NCI-H187 treated with DMSO at 0.1 percent for 48 hours (cell line): ENCODE results near the gene ERC2.

ENCODE experiments used
- DNase-seq: peaks from one replicate; lab custom pipeline; 2025; lab: John Stamatoyannopoulos, UW

ERC2 gene

DNA sequence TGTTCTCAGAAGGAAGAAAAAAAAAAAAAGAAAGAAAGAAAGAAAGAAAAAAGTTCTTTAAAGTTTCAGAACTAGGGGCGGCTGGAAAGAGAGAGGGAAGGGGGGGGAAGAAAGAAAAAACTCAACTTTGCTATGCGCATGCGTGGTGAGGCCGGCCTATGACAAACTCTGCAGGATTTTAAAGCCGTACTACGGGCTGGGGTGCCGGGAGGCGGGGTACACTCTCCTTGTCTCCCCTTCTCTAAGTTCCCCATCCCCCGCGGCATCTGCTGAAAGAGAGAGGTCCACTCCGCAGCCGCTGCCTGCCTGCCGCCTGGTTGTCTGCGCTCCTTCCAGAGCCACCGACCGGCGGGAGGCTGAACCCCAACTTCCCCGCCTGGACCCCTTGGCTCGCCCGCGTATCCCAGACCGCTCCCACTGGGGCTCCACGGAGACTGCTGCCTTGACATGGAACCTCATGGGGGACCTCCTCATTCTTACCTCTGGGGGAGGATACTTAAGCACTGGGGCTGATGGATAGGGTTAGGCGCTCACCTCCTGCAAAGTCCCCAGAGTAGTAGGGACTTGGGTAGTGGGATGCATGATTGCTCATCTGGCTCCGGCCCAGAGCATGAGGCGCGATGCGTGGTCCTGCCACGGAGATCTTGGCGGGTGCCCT is 979.7 kb downstream of the ERC2 start:
- DNase-seq, result no peak

DNA sequence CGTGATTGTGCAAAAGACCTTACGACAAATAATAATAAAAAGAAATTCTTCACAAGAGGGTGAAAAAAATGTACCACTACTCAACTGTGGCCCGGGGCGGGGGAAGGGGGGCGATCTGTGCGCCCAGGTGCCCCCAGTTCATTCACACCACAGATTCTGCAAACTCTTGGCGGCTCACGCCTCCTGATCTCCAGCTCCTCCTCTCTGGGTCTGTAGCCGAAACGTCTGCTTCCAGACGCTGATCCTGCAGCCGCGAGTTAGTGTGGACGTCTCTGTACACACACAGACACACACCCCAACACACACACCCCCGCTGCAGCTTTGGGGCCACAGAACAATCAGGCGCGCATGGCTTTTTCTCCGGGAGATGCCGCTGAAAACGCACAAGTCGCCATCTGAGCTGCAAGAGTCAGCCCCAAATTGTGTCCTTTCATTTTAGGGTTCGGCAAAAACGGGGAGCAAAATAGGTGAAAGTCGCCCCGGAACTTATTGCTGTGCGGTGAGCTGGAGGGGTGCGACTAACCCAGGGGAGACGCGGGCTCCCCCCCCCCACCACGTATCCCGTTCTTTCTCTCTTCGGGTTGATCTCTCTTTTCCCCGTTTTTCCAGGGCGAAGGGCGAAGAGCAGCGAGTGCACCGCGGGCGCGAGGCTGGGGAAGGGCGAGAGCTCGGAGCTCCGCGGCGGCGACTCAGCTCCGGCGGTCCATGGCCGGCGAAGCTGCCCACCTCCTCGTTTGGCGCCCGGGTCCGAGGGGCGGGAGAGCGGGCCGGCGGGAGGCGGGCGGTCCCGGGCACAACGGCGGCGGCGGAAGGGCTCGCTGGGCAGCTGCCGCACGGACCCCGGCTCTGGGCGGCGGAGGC is 980.7 kb downstream of the ERC2 start:
- DNase-seq, result no peak

DNA sequence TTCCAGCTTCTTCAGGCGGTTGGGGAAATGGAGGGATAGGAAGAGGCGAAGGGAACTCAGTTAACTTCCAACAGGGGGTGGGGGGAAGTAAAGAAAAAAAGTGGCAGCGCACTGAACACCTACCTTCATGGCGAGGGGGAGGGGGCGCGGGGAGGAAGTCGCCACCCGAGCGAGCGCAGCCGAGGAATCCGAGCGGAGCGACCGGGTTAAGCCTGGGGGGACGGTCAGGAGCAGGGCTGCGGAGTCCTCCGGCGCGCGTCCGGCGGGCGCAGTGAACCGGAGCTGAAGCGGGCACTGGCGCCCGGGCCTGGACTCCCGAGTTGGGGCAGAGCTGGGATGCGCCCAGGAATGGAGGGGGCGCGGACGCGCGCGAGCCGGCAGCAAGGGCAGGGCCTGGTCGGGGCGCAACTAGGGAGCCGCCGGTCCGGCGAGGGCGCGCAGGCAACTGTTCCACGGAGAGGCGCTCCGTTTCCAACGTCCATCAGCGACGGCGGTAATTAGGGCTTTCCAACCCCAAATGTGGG is 981.3 kb downstream of the ERC2 start, which contains the start of gene WNT5A:
Gene WNT5A (minus strand): TSS at position 450 of the 524 bp plus-strand sequence. CDS start 321 bp downstream, at position 129.
- DNase-seq, result no peak

DNA sequence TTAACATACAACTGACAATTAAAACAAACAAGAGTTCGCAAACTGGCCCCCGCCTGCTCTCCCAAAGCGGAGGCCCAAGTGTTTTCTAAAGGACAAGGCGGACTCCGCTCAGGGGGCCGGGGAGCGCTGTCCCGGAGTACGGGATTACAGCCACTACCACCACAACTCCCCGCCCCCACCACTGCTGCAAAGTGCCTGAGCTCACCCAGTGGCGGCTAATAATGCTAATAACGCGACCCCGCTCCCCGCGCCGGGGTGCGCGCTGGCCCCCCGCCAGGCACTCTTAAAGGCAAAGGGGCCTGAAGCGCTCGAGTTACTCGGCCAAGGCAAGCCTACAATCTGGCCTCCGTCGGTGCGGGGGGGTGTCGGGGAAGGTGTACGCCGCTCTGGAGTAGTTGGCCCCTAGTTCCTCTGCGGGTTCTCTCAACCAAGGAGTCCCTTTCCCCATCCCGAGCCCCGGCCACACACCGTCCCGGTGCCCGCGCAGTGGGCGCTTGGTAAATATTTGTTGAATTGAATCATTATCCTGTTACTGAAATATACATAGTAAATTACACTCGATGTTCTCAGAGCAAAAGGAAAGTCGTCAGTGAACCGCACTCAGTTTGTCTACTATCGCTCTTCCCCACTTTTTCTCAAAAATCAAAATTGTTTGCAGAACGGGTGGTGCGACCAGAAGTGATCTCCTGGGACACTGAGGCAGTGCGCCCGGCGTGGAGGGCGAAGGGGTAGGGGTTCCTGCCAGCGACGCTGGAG is 982.0 kb downstream of the ERC2 start:
- no peak for DNase-seq

DNA sequence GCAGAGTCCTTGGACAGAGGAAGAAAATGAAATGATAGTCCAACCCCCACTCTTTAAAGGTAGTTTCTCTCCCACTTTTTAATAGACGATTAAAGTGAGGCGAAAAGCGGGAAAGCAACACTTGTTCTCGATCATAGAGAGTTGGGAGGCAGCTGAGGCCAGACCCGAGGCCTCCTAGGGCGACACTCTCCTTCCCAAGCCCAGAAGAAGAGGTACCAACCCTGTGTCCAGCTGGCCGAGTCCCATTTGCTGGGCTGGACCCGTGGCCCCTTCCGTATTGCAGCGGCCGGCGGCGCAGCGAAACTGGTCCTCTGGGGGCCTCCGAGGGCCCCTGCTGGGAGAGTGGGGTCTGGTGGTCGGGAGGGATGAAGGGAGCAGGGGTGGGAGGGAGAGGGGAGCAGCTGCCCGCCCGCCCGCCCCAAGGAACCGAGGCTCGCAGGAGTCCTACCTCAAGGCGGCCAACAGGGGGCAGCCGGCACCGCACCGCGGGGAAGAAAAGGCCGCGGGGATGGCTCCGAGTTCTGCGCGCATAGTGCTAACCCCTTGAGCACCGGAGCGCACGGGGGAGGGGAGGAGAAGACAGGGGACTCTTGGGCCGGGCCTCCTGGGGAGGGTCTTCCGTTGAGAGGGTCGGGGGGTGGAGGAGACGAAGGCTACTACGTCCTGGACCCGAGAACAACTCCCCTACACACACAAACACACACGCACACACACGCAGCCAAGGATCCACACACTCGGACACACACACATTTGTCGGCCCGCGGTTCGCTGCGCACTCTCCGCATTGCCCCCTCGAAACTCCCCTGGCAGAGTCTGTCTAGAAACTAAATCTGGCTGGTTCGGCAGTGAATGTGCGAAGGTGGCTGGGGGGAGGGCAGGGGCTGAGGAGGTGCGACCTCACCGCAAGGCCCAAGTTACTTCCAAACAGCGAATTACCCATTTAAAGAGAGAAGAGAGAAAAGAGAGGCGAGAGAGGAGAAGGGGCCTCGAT is 983.2 kb downstream of the ERC2 start:
- DNase-seq, result no peak

DNA sequence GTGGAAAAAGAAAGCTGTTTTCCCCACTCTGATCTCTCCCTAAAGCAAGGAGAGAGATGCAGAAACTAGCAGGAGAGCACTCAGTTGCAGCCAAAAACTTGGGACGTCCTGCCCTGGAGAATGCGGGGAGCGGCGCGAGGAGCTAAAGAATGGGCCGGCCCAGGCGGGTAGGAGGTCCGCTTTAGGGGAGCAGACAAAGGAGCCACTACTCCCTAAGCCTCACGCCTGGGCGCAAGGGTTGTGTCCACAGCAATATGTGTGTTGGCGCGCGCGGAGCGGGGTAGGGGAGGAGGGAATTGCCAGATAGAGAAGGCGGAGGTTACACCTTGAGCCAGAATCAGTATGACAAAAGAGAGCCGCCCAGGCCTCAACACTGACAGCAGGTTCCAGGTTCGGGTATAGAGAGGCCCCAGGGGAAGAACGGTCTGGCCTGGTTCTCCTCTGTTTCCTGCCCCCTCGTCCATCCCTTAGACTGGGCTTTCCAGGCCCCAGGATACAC is 984.0 kb downstream of the ERC2 start:
- DNase-seq, result no peak

DNA sequence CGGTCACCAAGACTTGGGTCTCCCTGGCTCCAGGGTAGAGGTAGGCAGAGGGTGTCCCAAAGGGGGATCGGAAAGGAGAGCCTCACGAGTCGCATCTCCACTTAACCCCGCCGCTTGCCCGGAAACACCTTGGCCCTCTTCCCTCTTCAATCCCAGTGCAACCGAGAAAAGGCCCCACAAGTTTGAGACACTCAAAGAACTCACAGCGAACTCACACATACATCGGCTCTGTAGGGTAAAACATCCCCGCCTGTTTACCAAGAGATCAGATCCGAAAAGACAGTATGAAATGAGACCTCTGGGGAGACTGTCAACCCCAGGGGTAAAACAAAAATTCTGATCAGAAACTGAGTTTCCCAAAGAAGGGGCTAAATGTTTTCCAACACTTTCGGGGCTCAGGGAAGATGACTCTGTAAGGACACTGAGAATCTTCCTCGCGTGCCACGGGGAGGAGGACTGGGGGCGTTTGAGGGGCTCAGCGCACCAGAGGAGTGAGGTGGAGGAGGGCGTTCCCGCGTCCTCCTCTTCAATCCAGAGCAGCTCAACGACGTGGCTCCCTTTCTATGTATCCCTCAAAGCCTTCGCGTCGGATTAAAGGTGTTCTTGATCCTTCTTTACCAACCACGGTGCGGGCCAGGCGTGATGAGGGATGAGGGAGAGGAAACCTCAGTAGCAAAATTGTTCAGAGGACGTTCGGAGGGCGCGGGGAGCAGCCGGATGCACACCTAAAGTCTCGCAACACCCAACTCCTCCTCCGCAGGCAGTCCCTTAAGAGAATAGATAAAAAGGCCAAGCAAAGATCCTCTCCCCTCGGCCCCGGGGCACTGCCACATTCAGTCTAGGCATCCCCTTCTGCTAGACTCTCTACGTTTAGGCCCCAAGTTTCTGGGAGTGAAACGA is 984.8 kb downstream of the ERC2 start:
- no peak for DNase-seq

DNA sequence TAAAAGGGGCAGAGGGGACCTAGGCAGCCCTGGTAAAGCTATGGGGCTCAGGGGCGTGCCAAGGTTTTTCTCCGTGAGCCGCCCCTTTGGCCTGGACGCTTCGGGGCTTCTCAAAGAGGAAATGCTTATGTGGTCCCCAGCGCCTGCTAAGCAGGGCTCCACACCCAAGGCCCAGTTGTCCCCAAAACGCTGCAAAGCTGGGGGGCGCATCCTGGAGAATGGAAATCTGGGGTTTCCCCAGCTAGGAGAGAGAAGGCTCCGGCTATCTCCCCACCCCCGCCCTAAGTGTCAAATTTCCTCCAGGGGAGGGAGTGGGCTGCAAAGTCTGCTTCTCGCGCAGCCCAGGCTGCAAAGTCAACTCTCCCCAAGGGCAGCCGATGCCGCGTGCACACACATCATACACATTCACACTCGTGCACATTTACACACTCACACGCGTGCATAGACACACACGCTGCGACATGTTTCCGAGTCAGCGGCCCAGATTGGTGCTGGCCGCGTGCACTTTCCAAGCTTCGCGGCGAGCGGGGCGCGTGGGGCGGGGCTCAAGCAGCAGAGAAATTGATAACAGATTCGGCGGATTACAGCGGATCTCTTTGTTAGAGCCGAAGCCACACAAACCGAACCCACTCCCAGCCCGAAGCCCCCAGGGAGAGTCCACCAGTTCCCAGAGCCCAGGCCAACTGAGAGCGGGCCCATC is 985.6 kb downstream of the ERC2 start:
- no peak for DNase-seq

DNA sequence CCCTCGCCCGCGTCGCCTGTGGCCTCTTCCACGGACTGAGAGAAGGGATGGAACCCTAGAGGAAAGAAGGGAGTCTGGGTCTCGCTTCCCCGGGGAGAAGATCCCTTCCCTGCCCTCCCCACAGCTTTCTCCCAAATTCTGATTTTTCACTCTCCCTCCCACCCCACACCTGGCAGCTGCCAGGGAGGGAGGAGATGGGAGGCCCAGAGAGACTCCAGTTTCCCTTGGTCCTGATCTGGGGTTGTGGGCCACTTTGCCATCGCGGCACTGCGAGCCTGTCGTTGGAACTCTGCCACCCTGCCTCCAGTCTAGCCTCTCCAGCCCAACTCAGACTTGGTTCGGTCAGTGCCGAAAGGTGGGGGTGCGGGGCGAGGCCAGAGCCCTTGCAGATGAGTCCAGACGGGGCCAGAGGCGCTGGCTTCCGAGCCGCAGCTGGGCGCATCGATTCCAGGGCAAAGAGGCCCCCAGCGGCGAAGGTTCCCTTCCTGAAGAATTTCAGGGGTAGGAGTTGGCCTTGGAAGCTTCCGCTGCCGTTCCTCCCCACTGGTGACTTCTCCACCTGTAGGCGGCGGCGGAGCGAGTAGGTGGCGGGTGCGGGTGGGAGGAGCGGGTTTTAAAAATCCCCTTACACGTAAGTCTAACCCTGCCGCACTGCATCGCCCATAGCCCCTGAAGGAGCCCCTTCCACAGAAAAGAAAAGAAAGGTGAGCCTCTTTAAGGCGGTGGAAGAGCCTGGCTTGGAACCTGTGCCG is 986.3 kb downstream of the ERC2 start:
- no peak for DNase-seq

DNA sequence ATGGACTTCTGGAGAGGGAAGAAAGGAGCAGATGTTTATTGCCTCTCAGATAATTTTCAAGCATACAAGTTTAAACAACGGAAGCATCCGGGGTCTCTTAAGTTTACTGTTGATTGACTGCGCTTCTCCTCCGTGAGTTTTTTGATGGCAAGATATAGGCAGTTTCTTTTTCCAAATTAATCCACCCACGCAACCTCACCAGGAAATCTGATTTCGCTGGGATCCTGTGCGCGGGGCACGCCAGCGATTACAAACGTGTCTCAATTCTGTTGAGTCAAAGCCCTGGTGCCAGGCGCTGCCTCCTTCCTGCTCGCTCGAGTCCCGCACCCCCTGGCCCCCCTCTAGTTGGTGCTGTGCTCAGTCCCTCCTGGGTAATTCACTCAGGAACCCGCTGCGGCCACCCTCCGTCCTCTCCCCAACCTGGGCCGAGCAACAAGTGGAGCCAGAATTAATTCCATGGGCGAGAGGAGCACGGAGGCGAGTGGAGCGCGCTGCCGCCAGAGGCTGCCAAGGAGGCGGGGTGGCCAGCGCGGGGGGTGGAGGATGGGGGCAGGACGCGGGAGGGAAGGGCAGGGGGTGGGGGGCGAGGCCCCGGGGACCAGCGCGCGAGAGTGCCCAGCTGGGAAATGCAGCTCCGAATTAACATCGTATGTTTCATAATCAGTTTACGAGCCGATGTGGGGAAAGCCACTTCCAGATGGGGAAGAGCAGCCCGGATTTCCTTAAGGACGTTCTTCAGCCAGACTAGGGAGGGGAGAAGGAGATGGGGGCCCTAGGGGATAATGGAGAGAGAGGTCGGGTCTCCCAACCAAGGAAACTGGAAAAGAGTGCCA is 987.1 kb downstream of the ERC2 start:
- no peak for DNase-seq

DNA sequence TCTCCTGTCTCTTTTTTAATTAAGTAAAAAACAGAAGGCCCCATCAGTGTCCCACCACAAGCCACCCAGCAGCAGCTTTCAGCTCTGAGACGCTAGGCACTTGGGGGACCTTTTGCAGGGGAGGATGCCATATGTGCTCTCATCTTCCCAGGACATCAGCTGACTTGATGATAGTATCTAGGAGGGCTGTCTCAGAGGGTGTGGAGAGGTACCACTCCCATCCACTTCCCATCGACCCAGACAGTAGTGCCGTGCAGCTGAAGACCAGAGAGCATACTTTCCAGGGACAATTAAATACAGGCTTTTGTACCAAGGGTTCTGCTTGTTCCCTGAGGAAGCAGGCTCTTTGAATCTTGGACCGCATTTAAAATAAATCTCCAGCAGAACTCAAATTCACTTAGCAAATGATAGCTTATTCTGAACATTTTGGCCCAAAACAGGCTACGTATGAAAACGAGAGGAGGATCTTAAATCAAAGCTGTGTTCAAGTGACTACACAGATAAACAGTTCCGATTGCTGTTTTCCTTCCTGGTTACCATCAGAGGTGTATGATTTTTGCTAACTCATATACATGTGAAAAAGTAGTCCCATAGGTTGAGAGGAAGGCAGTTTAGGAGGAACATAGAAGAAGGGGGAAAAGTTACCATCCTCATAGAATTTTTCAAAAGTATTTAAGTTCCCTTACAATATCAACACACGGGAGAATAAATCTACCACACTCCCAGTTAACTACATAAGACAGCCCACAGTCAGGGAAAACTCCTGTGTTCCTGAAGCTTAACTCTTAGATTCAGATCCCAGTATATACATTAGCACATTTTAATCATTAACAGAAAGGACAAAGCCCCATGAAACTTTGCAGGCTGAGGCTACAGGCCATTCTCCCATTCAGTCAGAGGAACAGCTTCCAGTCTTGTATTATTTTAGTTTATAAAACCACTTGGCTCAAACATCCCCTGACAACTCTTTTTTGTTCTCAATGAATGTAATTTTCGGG is 990.7 kb downstream of the ERC2 start:
- DNase-seq, result no peak

DNA sequence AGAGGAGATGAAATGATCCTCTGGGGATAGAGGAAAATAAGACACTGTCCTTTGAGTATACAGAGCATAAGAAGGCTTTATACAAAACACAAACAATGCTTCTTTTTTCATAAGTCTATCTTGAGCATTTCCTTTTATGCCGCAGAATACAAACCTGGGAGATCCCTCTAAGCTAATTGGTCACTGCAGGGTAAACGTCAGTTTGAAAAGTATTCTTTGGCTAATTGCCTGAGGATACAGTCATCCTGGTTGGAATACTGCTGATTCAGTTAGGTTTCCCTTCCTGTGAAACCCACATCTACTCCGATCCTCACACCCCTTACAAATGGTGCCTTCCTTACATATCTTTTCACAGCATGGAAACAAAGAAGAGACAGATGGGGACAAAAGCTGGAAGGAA is 991.8 kb downstream of the ERC2 start:
- no peak for DNase-seq

DNA sequence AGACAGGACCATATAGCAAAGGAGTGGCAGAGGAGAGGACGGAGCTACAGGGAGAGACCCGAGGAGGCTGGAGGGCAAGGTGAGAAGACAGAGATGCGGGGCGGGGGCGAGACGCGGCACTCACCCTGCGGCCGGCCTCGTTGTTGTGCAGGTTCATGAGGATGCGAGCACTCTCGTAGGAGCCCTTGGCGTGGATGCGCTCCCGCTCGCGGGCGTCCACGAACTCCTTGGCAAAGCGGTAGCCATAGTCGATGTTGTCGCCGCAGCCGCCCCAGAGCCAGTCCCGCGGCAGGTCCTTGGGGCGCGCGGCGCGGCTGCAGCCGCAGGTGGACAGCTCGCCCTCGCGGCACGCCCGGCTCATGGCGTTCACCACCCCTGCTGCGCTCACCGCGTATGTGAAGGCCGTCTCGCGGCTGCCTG is 994.0 kb downstream of the ERC2 start:
- no peak for DNase-seq

DNA sequence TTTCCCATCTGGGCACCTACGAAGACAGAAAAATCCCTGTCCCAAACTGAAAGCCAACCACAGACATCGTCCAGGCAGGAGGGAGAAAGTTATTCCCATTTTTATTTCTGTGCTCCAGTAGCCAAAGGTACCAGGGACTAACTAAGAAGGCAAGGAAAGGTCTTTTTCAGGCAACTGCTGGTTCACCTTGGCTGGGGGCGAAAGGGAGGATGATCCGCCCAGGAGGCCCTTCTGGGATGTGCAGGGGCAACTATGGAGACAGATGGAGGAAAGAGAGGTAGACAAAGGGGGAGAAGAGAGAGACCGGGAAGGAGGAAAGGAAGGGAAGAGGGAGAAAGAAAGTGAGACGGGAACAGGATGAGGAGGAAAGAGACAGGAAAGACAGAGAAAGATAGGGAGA is 994.5 kb downstream of the ERC2 start:
- no peak for DNase-seq

DNA sequence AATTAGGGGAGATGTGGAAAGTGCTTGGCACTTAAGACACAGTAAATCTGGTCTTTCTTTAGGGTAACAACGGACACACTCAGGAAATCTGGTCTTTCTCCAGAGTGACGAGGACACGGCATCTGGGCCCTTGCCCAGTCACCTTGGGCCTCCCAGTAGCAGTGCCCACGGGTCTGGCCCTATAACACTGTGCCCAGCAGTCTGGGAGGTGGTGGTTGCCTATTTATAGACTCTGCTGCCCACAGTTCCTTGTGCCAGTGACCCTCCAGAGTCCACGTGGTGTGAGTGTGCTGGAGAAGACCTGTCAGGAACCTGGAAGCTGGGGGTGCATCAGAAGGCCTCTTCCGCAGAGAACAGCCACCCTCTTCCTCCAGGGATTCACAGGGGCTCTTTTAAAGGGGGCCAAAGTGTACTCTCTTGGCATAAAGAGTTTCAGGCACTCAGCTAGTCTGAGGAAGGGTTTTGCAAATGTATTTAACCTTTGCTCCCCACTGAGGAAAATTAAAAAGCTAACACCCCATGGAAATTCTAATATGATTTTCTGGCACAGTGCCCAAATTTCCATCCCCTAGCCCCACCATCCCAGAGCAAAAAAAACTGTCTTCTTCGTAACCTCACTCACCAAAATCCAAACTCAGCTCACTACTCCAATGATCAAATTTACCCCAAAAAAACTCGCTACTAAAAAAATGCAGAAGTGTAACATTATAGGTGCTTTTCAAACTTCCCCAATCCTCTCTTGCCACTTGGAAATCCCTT is 996.6 kb downstream of the ERC2 start:
- no peak for DNase-seq

DNA sequence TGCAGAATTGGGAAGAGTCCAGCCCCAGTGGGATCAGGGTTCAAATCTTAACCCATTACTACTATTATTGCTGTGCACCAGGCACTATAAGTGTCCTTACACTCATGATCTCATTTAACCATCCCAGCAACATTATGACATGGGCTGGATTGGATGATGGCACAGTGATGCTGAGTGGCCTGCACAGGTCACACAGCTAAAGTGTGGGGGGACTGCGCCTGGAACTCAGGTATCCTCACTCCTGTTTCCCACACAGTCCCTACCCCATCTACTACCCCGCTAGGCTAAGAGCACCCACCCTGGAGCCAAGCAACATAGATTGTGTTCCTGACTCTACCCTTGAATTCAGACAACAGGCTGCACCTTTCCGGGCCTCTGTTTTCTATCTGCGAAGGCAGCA is 997.2 kb downstream of the ERC2 start:
- no peak for DNase-seq
